Small intestine (tissue), 7 donors: ENCODE measurements around the gene LRRFIP2. TPM values are rescaled to one million over a fixed set of nuclear protein-coding genes. Genes with fewer than 3 reads are reported as not detected.
A peak's percentile ranks its signal among the peaks of the same experiment; 100 is the strongest.

Experiments used
- DNase-seq, 2 donors: peaks; one replicate each; pipeline versions ENCODE4 v3.0.0 to v3.0.0-alpha.2; 2013
- FAIRE-seq: peaks from 2 replicates; lab custom pipeline; 2012; peaks lifted over from hg19 to GRCh38; lab: Jason Lieb, UNC
- H3K27ac ChIP-seq, 3 donors: one replicate each; pipeline ENCODE4 v1.5.1; 2013; ENCODE audit warnings: low read length in 2 of 3, mild to moderate bottlenecking in 2 of 3, control low read depth in 1 of 3, inconsistent platforms in 1 of 3, low read depth in 1 of 3, moderate library complexity in 1 of 3
- H3K27me3 ChIP-seq, 3 donors: one replicate each; pipeline ENCODE4 v1.6.1; 2013; ENCODE audit warnings: low read length in 3 of 3, inconsistent platforms in 1 of 3; ENCODE audit not compliant: control insufficient read depth in 3 of 3, insufficient read depth in 3 of 3
- H3K36me3 ChIP-seq, 3 donors: one replicate each; pipeline ENCODE4 v1.6.1; 2013; ENCODE audit warnings: low read length in 3 of 3, inconsistent platforms in 1 of 3, low read depth in 1 of 3, mild to moderate bottlenecking in 1 of 3, moderate library complexity in 1 of 3; ENCODE audit not compliant: control insufficient read depth in 3 of 3, insufficient read depth in 2 of 3
- H3K4me1 ChIP-seq, 3 donors: one replicate each; pipeline ENCODE4 v1.6.1; 2013; ENCODE audit warnings: low read length in 2 of 3, inconsistent platforms in 1 of 3, low read depth in 1 of 3, mild to moderate bottlenecking in 1 of 3, moderate library complexity in 1 of 3; ENCODE audit not compliant: control insufficient read depth in 3 of 3, insufficient read depth in 2 of 3
- H3K4me3 ChIP-seq, 3 donors: one replicate each; pipeline ENCODE4 v1.5.1; 2013; ENCODE audit warnings: low read length in 3 of 3, control low read depth in 1 of 3, inconsistent platforms in 1 of 3, low read depth in 1 of 3, mild to moderate bottlenecking in 1 of 3, moderate library complexity in 1 of 3
- H3K9me3 ChIP-seq, 2 donors: one replicate each; pipeline ENCODE4 v1.6.1; 2013; ENCODE audit warnings: low read depth in 1 of 2, low read length in 1 of 2; ENCODE audit not compliant: control insufficient read depth in 2 of 2, insufficient read depth in 1 of 2
- WGBS, 3 donors: extraction: QIAGEN DNeasy Blood & Tissue Kit; methylation state at CpG; one replicate each; pipeline ENCODE4 v1.1.7; 2013; 5-methylcytosine and 5-hydroxymethylcytosine counted together
- polyA plus RNA-seq, 4 donors: library from polyadenylated mRNA; stranded (reverse) in 3 of 4; unstranded in 1 of 4; fragments of 200-250 nt in 3 of 4; fragments of 120-200 nt in 1 of 4; gene quantifications; one replicate each; pipeline versions ENCODE4 v1.2.1 to v1.2.3, GENCODE V29; 2013
- donor health status: healthy with polysubstance abuse.
- donor health status: control.
- donor health status: control.
- donor health status: Bipolar disorder and iron deficiency.
- donor health status: healthy.

Gene LRRFIP2
- polyA plus RNA-seq, 4 donors, result 36.3 to 87.2 (median 46.4) TPM

DNA sequence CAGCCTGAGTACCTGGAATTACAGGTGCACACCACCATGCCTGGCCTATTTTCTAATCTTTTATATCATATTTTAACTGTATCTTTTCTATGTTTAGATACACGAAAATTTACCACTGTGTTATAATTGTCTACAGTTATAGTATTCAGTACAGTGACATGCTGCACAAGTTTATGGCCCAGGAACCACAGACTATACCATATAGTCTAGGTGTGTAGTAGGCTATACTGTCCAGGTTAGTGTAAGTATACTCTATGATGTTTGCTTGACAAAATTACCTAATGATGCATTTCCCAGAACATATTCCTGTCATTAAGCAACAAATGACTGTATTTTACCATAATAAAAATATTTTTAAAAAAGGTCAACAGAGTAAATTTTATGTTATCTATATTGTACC lies 5.5 kb downstream of the LRRFIP2 start:
- no peaks in the 10 kb centered on the region for H3K9me3 ChIP-seq
- peak overlapping the region in 1 of 3 donors; percentile 86 for H3K27ac ChIP-seq

DNA sequence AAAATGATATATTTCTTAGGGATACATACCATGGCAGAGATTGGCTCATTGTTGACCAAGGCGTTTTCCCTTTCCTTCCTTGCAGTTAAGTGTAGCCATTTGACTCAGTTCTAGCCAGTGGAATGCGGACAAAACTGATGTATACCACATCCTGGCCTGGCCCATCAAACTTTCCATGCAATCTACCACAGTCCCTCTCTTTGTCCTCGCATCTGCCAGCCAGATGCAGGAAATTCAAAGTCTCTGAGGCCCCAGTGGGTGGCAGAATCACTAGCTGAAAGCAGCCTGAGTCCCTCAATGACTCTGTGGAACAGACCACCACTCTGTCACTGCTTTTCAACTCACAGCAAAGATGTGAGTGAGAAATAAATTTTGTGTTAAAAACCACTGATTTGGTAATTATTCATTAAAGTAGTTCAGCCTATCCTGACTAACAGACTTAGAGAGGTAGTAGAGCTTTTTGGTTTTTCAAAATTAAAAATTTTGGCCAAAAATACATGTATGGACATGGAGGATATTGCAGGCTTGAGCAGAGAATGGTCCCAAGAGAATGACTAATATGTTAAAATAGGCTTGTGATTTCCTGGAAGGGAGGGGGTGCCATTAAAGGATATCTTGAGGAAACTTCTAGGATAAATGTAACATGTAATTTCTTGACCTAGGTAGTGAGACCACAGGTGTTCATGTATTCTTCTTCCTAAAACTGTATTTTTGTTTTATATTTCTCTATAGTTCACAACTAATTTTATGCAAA lies 10.9 kb downstream of the LRRFIP2 start:
- Histone ChIP-seq H3K4me3 (no peak overlapping the region), H3K36me3 (peaks cover 3 to 22% (median 7%) of the 10 kb centered on the region in 3 donors), H3K27ac (peak overlapping the region in 1 of 3 donors; percentile 14), H3K9me3 (no peaks in the 10 kb centered on the region), H3K4me1 (peaks cover 0 to 4% (median 3%) of the 10 kb centered on the region in 3 donors), H3K27me3 (no peaks in the 10 kb centered on the region)
- 62 to 82% (median 62%) methylated on average over 3 of the region's 3 CpGs for WGBS, 3 donors
- DNase-seq (no peak), FAIRE-seq (no peak)

More for the DNA sequence above, 5.5 kb downstream of the LRRFIP2 start:
- DNase-seq (no peak), FAIRE-seq (no peak)
- WGBS, 3 donors, result 32 to 76% (median 55%) methylated on average over 1 of the region's 1 CpG
- H3K4me3 ChIP-seq, result no peak overlapping the region
- peaks cover 0 to 24% (median 0%) of the 10 kb centered on the region in 3 donors for H3K36me3 ChIP-seq
- no peaks in the 10 kb centered on the region for H3K27me3 ChIP-seq
- H3K4me1 ChIP-seq, result peaks cover 2 to 25% (median 2%) of the 10 kb centered on the region in 3 donors

DNA sequence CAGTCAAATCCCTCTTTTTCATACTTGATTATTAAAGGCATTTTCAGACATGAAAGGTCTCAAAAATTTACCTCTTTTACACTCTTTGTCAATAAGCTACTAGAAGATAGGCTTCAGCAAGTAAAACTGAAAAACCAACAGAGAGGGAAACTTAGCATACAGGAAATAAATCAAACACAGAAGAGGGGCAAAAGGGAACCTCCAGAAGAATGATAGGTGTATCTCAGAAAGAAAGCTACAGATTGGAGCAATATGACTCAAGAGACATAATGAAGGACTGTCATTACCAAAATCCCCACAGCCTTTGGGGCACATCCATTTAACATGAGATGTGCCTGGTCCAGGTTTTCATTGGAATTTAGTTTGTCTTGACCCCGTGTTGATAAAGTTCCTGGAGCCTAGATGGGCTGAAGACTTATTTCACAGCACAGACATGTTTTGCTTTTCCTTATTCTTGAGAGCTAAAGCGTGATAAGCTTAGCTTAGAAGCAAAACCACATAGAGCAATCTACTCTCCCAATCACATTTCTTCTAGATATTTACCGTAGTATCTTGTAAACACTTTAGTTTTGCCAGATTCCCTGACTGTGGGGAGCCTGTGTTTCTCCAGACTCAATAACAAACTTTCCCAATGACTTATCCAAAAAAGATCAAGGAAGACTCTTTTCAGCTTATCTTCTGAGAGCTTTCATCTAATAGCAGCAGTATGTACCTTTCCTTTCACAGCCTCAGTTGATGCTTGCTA lies 11.7 kb downstream of the LRRFIP2 start:
- DNase-seq (no peak), FAIRE-seq (no peak)
- H3K27me3 ChIP-seq, result no peaks in the 10 kb centered on the region
- peaks cover 0 to 4% (median 3%) of the 10 kb centered on the region in 3 donors for H3K4me1 ChIP-seq
- peaks cover 3 to 20% (median 7%) of the 10 kb centered on the region in 3 donors for H3K36me3 ChIP-seq
- H3K27ac ChIP-seq, result no peak overlapping the region
- 65 to 78% (median 73%) methylated on average over 3 of the region's 3 CpGs for WGBS, 3 donors
- H3K9me3 ChIP-seq, result no peaks in the 10 kb centered on the region
- no peak overlapping the region for H3K4me3 ChIP-seq

GRCh38 chr3:37161351-37161750 lies 13.0 kb downstream of the LRRFIP2 start:
- Histone ChIP-seq H3K4me3 (no peak overlapping the region), H3K9me3 (no peaks in the 10 kb centered on the region), H3K27ac (no peak overlapping the region), H3K27me3 (no peaks in the 10 kb centered on the region), H3K4me1 (peaks cover 0 to 4% (median 3%) of the 10 kb centered on the region in 3 donors), H3K36me3 (peaks cover 3 to 12% (median 7%) of the 10 kb centered on the region in 3 donors)
- 92% methylated on average over 3 of the region's 3 CpGs for WGBS, 3 donors
- DNase-seq (no peak), FAIRE-seq (no peak)

DNA sequence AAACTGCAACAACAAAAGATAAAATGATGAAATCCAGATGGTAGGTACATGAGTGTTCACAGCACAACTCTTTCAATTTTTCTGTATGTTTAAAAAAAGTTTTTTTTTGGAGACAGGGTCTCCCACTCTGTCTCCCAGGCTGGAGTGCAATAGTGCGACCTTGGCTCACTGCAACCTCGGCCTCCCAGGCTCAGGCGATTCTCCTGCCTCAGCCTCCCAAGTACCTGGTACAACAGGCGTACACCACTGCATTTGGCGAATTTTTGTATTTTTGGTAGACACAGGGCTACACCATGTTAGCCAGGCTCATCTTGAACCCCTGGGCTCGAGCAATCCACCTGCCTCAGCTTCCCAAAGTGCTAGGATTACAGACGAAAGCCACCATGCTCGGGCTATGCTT lies 18.6 kb downstream of the LRRFIP2 start:
- Histone ChIP-seq H3K9me3 (no peaks in the 10 kb centered on the region), H3K27me3 (no peaks in the 10 kb centered on the region), H3K36me3 (peaks cover 3 to 13% (median 3%) of the 10 kb centered on the region in 3 donors), H3K4me1 (no peaks in the 10 kb centered on the region), H3K27ac (no peak overlapping the region), H3K4me3 (no peak overlapping the region)
- WGBS, 3 donors, result 95 to 97% (median 96%) methylated on average over 8 of the region's 8 CpGs
- DNase-seq, result no peak
- FAIRE-seq, result no peak

DNA sequence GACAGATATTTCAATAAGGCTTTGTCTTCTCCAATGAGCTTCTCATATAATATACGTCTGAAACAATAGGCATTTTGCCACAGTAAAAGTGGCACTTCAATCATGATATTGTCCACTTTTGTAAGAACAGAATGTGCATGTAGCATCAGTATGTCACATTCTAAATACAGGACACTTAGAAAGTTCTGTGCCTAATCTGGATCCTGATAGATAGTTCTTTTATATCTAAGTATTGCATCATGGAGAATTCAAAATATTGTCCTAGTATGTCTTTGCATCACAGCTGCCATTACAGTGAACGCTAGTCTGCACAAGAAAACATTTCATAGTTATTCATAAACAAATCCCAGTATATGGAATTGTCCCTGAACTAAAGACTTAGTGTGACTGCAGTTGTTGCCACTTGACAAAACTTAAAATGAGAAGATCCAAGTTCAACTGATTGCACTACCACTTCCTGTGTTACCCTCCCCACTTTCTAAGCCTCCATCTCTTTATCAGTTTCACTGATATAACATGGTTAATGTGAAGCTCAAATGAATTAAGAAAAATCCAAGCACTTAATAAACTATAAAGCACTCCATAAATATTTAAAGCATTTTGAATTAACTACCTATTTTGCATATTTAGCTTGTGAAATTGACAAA lies 19.6 kb downstream of the LRRFIP2 start:
- H3K36me3 ChIP-seq, result peaks cover 0 to 16% (median 3%) of the 10 kb centered on the region in 3 donors
- no peak overlapping the region for H3K27ac ChIP-seq
- no peaks in the 10 kb centered on the region for H3K27me3 ChIP-seq
- WGBS, 3 donors, result 73 to 84% (median 78%) methylated on average over 2 of the region's 2 CpGs
- no peaks in the 10 kb centered on the region for H3K4me1 ChIP-seq
- H3K4me3 ChIP-seq, result no peak overlapping the region
- no peak for DNase-seq
- H3K9me3 ChIP-seq, result no peaks in the 10 kb centered on the region
- FAIRE-seq, result no peak

DNA sequence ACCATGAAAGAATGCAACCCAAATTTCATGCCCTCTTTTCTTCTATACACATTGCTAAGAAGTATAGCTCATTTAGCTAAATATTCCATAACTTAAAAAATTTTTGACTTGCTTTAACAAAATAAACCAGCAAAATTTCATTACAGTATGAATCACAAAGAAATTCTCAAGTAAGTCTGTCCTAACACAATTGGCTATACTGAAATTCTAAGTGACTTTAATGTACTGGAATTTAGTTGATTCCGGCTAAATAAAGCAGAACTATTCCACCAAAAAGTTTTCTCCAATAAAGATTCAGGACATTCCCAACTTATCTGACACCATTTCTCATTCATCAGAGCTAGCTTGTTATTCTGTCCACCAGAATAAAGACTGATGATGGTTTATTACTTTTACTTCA lies 23.8 kb downstream of the LRRFIP2 start:
- WGBS, 3 donors, result 95 to 100% (median 97%) methylated on average over 1 of the region's 1 CpG

GRCh38 chr3:37149257-37149656 lies 25.1 kb downstream of the LRRFIP2 start:
- FAIRE-seq (no peak), DNase-seq (no peak)
- no peaks in the 10 kb centered on the region for H3K9me3 ChIP-seq
- WGBS, 3 donors, result 72 to 90% (median 90%) methylated on average over 4 of the region's 4 CpGs
- no peak overlapping the region for H3K27ac ChIP-seq
- H3K36me3 ChIP-seq, result peaks cover 0 to 17% (median 10%) of the 10 kb centered on the region in 3 donors
- H3K4me1 ChIP-seq, result peaks cover 0 to 2% (median 0%) of the 10 kb centered on the region in 3 donors
- H3K27me3 ChIP-seq, result no peaks in the 10 kb centered on the region
- H3K4me3 ChIP-seq, result no peak overlapping the region

More for the DNA sequence above, 23.8 kb downstream of the LRRFIP2 start:
- Histone ChIP-seq H3K27ac (no peak overlapping the region), H3K36me3 (peaks cover 0 to 17% (median 12%) of the 10 kb centered on the region in 3 donors), H3K27me3 (no peaks in the 10 kb centered on the region), H3K9me3 (no peaks in the 10 kb centered on the region), H3K4me1 (no peaks in the 10 kb centered on the region), H3K4me3 (no peak overlapping the region)
- DNase-seq (no peak), FAIRE-seq (no peak)
